Measurements from ENCODE around the gene GNG4.
"Not testable (repeated sequence)": the region's sequence is repeated elsewhere in the genome, so short reads cannot be mapped to it uniquely, and the experiment has no call there.

The GNG4 gene

DNA sequence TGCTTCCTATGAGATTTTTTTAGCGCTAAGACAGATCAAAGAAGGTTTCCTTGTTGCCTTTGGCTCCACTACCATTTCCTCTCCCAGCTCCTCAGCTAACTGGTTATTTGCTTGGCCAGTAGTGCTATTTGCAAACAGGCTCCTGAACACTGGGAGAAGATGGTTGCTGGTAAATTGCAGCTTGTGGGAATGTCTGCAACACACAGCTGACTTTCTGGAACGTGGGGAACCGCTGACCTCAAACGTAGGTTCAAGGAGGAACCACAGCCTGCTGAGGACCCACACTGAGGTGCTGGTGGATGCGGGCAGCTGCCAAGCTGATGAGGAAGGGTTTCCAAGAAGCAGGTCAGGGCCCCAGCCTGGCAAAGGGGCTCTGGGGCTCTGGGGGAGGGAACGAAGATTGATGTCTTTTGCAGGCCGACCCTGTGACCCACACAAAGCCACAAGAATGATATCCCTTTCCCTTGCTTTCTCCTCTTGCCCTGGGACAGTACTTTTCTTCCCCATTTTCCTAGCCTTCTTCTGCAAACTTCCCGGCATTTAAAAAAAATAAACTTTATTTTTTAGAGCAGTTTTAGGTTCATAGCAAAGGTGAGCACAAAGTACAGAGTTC, 24.8 kb downstream of the GNG4 start:
- Mint-ChIP-seq H3K27me3 (ENCODE audit: low read depth) (peaks cover 26% of the 10 kb centered on the region), H3K27ac (no peak overlapping the region), H3K9me3 (no peaks in the 10 kb centered on the region), H3K4me3 (no peak overlapping the region), H3K4me1 (ENCODE audit: low read depth) (peaks cover 20% of the 10 kb centered on the region), H3K36me3 (ENCODE audit: low read depth) (peaks cover under 1% of the 10 kb centered on the region)

DNA sequence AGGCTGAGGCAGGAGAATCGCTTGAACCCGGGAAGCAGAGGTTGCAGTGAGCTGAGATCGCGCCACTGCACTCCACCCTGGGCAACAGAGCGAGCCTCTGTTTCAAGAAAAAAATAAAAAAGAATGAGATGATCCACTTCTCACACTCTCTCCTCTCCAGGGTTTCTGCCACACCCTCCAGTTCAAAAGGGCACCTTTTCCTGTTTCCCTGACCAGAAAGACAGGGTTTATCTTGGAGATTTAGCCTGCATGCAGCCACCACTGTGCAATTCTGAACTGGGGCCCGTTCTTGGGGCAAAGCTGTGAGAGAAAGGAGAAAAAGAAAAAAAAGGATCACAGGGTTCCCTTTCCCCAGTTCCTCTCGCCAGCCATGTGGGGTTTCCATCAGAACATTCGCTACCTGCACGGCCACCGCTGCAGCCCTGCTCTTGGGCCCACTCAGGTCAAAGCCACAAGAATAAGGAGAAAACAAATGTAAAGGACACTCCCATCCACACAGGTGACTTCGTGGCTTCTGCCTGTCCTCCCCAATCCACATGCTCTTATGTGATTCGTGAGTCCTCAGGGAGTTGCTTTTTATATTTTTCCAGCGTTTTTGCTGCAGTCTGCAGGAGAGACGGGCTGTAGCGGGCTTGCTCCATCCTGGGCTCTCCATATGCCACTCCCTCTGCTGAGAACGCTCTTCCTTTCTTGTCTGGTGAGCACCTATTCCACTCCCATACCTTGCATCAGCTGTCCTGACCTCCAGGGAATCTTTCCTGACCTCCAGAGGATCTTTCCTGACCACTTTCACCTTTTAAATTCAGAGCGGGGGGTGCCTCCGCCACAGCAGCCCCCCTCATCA, 26.4 kb downstream of the GNG4 start:
- Mint-ChIP-seq H3K27me3 (ENCODE audit: low read depth) (peaks cover 20% of the 10 kb centered on the region), H3K4me3 (no peak overlapping the region), H3K27ac (no peak overlapping the region), H3K4me1 (ENCODE audit: low read depth) (peaks cover 19% of the 10 kb centered on the region), H3K36me3 (ENCODE audit: low read depth) (no peaks in the 10 kb centered on the region), H3K9me3 (no peaks in the 10 kb centered on the region)

DNA sequence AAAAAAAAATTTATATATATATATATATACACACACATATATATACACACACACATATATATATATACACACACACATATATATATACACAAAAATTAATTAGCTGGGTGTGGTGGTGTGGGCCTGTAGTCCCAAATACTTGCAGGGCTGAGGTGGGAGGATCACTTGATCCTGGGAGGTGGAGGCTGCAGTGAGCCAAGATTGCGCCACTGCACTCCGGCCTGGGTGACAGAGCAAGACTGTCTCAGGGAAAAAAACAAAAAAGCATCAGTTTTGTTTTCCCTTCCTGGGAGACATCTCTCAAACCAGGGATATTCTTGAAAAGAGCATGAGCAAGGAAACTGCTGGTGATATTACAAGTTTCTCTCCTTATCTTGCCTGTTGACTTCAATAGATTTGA, 30.4 kb downstream of the GNG4 start:
- peaks cover 12% of the 10 kb centered on the region for H3K27me3 Mint-ChIP-seq (ENCODE audit: low read depth)
- H3K27ac Mint-ChIP-seq; H3K4me3 Mint-ChIP-seq; H3K36me3 Mint-ChIP-seq (ENCODE audit: low read depth); H3K9me3 Mint-ChIP-seq; H3K4me1 Mint-ChIP-seq (ENCODE audit: low read depth): not testable (repeated sequence)

DNA sequence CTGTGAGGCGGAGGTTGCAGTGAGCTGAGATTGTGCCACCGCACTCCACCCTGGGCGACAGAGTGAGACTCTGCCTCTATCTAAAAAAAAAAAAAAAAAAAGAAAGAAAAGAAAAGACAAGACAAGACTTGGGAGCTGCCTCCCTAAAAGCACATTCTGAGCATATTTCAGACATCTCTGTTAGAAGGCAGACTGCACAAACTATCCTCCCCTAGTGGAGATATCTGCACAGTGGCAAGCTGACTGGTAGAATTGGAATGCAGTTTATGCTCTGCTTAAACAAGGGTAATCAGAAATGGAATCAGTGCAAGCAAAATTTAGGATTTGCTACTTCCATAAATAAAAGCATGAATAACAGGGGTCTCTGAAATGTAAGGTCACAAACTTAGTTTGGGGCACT, 31.8 kb downstream of the GNG4 start:
- H3K9me3 Mint-ChIP-seq: no peaks in the 10 kb centered on the region
- no peak overlapping the region for H3K27ac Mint-ChIP-seq
- H3K36me3 Mint-ChIP-seq (ENCODE audit: low read depth): no peaks in the 10 kb centered on the region
- no peak overlapping the region for H3K4me3 Mint-ChIP-seq
- peaks cover 13% of the 10 kb centered on the region for H3K27me3 Mint-ChIP-seq (ENCODE audit: low read depth)
- H3K4me1 Mint-ChIP-seq (ENCODE audit: low read depth): no peaks in the 10 kb centered on the region

DNA sequence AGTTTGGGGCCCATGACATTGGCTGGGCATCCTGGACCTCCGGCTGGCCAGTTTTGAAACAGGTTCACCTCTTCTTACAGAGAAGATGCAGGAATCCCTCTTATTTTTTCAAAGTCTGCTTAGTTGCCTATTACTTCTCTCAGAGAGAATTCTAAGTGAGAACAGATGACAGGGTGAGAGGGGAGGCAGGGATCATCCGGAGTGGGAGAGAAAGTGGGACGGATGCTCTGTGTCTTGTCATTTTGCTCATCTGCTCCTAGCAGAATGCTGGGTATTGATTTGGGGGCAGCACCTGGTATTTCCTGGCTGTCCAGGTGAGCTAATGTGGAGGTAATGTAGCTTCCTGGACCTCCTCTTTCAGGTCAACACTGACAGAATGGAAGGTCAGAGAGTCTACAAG, 32.4 kb downstream of the GNG4 start:
- H3K9me3 Mint-ChIP-seq: no peaks in the 10 kb centered on the region
- no peaks in the 10 kb centered on the region for H3K36me3 Mint-ChIP-seq (ENCODE audit: low read depth)
- no peak overlapping the region for H3K27ac Mint-ChIP-seq
- no peak overlapping the region for H3K4me3 Mint-ChIP-seq
- no peaks in the 10 kb centered on the region for H3K4me1 Mint-ChIP-seq (ENCODE audit: low read depth)
- H3K27me3 Mint-ChIP-seq (ENCODE audit: low read depth): peaks cover 13% of the 10 kb centered on the region

DNA sequence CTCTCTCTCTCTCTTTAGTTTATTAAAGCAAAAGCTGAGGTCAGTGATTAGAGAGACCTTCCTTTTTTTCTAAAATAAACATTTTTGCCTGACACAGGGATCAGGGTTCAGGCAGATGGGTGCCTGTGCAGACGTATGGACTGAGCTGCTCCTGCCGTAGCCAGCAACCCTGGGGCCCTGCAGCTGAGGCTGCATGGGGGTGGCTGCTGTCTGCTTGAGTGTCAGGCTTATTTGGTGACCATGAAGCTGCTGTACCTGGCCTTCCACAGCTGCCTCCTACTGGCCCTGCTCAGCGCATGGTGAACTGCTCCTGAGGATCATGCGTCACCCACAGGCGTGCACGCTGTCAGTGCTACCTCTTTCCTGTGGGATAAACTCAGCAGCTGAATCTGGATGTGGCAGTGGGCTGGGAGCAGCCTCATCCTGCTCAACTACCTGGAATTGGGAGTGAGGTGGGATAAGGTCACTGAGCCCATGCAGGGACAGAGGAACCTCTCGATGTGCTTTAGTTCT, 35.1 kb downstream of the GNG4 start:
- Mint-ChIP-seq H3K27ac (no peak overlapping the region), H3K4me3 (no peak overlapping the region), H3K36me3 (ENCODE audit: low read depth) (no peaks in the 10 kb centered on the region), H3K27me3 (ENCODE audit: low read depth) (peaks cover 16% of the 10 kb centered on the region), H3K9me3 (no peaks in the 10 kb centered on the region), H3K4me1 (ENCODE audit: low read depth) (no peaks in the 10 kb centered on the region)

DNA sequence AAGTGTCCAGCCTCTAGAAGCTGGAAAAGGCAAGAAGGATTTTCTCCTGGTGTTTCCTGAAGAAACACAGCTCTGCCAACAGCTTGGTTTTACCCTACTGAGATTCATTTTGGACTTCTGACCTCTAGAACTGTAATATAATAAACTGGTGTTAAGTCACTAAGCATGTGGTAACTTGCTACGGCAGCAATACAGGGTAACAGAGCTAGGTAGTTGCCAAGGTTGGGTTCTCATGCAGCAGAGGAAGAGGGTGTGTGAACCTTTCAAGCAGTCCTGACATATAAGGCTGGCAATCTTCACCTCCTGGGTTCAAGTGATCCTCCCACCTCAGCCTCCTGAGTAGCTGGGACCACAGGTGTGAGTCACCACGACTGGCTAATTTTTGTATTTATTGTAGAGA, 36.0 kb downstream of the GNG4 start:
- Mint-ChIP-seq H3K4me1 (ENCODE audit: low read depth) (no peaks in the 10 kb centered on the region), H3K27ac (no peak overlapping the region), H3K9me3 (no peaks in the 10 kb centered on the region), H3K36me3 (ENCODE audit: low read depth) (no peaks in the 10 kb centered on the region), H3K4me3 (no peak overlapping the region), H3K27me3 (ENCODE audit: low read depth) (peaks cover 16% of the 10 kb centered on the region)

DNA sequence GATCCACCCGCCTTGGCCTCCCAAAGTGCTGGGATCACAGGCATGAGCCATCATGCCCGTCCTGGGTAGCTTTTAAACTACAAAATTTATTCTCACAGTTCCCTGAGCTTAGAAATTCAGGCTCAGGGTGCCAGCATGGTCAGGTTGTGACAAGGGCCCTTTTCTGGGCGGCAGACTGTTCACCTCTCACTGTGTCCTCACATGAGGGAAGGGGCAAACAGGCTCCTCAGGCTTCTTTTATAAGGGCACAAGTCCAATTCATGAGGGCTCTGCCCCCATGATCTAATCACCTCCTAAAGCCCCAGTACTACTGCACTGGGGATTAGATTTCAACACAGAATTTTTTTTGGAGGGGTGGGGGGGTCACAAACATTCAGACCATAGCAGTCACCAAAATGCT, 36.8 kb downstream of the GNG4 start:
- Mint-ChIP-seq H3K27me3 (ENCODE audit: low read depth) (peaks cover 16% of the 10 kb centered on the region), H3K36me3 (ENCODE audit: low read depth) (no peaks in the 10 kb centered on the region), H3K9me3 (no peaks in the 10 kb centered on the region), H3K27ac (no peak overlapping the region), H3K4me1 (ENCODE audit: low read depth) (no peaks in the 10 kb centered on the region), H3K4me3 (no peak overlapping the region)

DNA sequence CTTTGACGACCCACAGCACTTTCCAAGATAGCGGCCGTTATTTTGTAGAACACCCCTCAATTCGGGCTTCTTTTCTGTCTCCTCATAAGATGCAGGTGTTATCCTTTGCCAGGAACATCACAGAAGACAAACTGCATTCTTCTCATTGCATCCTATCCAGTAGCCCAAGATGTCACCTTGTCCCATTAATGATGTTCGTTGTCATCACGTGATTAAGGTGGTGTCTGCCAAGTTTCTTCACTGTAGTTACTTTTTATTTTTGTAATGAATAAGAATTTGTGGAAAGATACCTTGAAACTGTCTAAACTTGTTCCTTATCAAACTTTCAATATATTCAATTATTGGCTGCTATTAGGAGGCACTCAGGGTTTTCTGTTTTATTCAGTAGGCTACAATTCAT, 39.4 kb downstream of the GNG4 start:
- H3K4me1 Mint-ChIP-seq (ENCODE audit: low read depth): no peaks in the 10 kb centered on the region
- H3K9me3 Mint-ChIP-seq: no peaks in the 10 kb centered on the region
- peaks cover 13% of the 10 kb centered on the region for H3K27me3 Mint-ChIP-seq (ENCODE audit: low read depth)
- H3K27ac Mint-ChIP-seq: no peak overlapping the region
- no peak overlapping the region for H3K4me3 Mint-ChIP-seq
- no peaks in the 10 kb centered on the region for H3K36me3 Mint-ChIP-seq (ENCODE audit: low read depth)

DNA sequence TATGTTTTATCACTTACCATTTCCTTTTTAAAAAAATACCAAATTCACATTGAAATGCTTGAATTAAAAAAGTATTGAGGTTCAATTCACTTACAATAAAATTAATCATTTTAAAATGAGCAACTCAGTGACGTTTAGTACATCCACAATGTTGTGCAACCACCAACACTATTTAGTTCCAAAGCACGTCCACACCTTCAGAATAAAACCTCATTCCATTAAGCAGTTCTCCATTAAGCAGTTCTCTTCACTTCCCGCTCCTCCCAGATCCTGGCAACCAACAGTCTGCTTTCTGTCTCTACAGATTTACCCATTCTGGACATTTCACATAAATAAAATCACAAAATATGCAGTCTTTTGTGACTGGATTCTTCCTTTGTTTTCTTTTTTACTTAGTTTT, 41.3 kb downstream of the GNG4 start:
- Mint-ChIP-seq H3K4me3 (no peak overlapping the region), H3K27ac (no peak overlapping the region), H3K4me1 (ENCODE audit: low read depth) (no peaks in the 10 kb centered on the region), H3K36me3 (ENCODE audit: low read depth) (no peaks in the 10 kb centered on the region), H3K9me3 (no peaks in the 10 kb centered on the region), H3K27me3 (ENCODE audit: low read depth) (peaks cover 5% of the 10 kb centered on the region)

DNA sequence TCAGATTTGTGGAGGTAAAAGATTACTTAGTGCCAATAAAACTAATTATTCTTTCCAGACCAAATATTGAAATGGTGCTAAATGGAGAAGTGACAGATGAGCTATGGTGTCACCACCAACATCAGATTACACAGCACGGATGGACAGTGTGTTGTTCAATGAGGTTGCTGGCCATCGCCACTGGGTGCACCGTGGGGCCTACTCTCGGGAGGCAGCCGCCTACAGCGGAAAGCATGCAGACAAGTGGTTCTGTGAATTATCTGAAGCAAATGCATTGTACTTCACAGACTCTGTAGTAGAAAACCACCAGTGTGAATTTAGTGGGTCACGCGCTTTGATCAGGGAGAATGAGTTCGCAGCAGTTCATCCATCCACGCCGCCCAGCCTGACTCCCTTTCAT, 42.3 kb downstream of the GNG4 start:
- Mint-ChIP-seq H3K4me1 (ENCODE audit: low read depth) (no peaks in the 10 kb centered on the region), H3K9me3 (no peaks in the 10 kb centered on the region), H3K36me3 (ENCODE audit: low read depth) (no peaks in the 10 kb centered on the region), H3K4me3 (no peak overlapping the region), H3K27me3 (ENCODE audit: low read depth) (peaks cover 3% of the 10 kb centered on the region), H3K27ac (no peak overlapping the region)

DNA sequence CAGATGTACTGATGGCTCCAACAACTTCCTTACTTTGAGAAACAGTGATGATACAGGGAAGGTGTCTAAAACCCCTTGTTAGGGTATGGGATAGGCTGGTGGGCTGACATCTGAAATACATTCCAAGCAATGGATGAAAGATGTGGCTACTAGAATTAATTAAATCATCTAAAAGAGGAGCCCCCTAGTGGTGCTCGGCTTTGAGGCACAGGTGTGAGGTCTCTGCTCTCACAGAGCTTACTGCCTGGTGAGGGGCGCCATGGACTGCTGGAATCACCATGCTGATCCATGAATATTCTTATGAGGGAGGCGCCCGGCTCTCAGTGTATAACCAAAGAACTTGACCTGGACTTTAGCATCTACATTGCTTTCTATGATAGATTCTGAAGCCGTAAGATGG, 48.5 kb downstream of the GNG4 start:
- H3K27ac Mint-ChIP-seq: no peak overlapping the region
- H3K27me3 Mint-ChIP-seq (ENCODE audit: low read depth): peaks cover 4% of the 10 kb centered on the region
- no peaks in the 10 kb centered on the region for H3K9me3 Mint-ChIP-seq
- H3K4me3 Mint-ChIP-seq: no peak overlapping the region
- no peaks in the 10 kb centered on the region for H3K4me1 Mint-ChIP-seq (ENCODE audit: low read depth)
- H3K36me3 Mint-ChIP-seq (ENCODE audit: low read depth): no peaks in the 10 kb centered on the region

DNA sequence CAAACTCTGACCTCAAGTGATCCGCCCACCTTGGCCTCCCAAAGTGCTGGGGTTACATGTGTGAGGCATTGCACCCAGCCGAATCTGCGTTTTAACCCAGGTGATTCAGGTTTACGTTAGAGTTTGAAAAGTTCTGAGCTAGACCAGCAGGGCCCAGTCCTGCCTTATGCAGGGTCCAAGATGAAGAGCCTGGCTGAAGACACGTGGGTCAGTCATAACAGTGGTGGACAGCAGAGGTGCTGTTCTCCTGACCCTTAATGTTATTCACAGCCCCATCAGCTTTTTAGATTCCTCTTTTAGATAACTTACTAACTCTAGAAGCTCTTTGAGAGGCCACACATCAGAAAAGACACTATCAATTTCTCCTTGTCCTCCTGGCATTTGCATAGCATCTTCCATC, 50.0 kb downstream of the GNG4 start:
- Mint-ChIP-seq H3K27ac (no peak overlapping the region), H3K9me3 (no peaks in the 10 kb centered on the region), H3K4me3 (no peak overlapping the region), H3K4me1 (ENCODE audit: low read depth) (no peaks in the 10 kb centered on the region), H3K27me3 (ENCODE audit: low read depth) (peaks cover 4% of the 10 kb centered on the region), H3K36me3 (ENCODE audit: low read depth) (no peaks in the 10 kb centered on the region)

DNA sequence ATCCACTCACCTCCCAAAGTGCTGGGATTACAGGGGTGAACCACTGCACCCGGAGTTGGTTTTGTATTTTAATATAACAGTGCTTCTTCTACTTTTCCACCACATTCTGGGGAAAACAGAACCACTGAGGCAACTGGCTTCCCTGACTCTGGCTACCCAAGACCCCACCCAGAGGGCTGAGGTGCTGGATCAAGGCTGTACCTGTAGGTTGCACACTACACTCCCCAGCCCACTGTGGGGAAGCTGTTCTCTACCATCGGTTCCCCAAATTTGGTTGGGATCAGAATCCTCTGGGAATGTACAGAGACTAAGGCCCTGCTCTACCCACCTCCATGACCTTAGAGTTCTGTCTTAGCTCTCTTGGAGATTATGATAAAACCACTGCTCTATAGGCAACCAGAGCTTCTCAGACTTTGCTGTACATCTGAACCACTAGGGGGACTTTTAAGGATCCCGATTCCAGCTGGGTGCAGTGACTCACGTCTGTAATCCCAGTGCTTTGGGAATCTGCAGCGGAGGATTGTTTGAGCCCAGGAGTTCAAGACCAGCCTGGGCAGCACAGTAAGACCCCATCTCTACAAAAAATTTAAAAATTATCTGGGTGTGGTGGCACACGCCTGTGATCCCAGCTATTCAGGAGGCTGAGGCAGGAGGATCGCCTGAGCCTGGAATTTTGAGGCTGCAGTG, 51.6 kb downstream of the GNG4 start:
- Mint-ChIP-seq H3K9me3 (peaks cover 7% of the 10 kb centered on the region), H3K4me1 (ENCODE audit: low read depth) (peaks cover 10% of the 10 kb centered on the region), H3K4me3 (no peak overlapping the region), H3K27ac (no peak overlapping the region), H3K36me3 (ENCODE audit: low read depth) (peaks cover 2% of the 10 kb centered on the region), H3K27me3 (ENCODE audit: low read depth) (peaks cover 14% of the 10 kb centered on the region)

DNA sequence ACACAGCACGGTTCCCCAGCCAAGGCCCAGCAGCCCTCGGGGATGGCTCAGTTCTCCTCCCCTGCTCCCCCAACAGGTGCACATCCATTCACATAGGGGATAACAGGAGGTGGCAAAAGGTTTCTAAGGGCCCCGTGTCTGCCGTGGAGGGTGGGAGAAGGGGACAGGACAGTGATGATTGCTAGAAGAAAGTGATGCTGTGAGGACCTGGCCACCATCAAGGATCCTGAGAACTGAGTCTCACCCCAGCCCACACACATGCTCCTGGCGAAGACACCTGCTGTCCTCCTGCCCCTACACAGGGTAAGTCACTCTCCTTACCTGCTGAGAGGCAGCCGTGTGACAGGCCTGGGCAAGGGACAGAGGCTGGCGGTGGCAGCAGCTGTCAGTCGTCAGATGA, 54.5 kb downstream of the GNG4 start:
- H3K4me3 Mint-ChIP-seq: no peak overlapping the region
- peaks cover 10% of the 10 kb centered on the region for H3K4me1 Mint-ChIP-seq (ENCODE audit: low read depth)
- peaks cover 26% of the 10 kb centered on the region for H3K27me3 Mint-ChIP-seq (ENCODE audit: low read depth)
- no peak overlapping the region for H3K27ac Mint-ChIP-seq
- peaks cover 5% of the 10 kb centered on the region for H3K36me3 Mint-ChIP-seq (ENCODE audit: low read depth)
- peaks cover 10% of the 10 kb centered on the region for H3K9me3 Mint-ChIP-seq

All from T-helper 1 cell treated with Interleukin-12 subunit alpha and Interleukin-12 subunit beta and Interleukin-4 antibody, amounts not matched to agents 30 μg/mL and 1 μg/mL, for 36 hours (primary cell).